ENCODE results near the gene NINL.
"Not testable (repeated sequence)": the region's sequence is repeated elsewhere in the genome, so short reads cannot be mapped to it uniquely, and the experiment has no call there.

DNA sequence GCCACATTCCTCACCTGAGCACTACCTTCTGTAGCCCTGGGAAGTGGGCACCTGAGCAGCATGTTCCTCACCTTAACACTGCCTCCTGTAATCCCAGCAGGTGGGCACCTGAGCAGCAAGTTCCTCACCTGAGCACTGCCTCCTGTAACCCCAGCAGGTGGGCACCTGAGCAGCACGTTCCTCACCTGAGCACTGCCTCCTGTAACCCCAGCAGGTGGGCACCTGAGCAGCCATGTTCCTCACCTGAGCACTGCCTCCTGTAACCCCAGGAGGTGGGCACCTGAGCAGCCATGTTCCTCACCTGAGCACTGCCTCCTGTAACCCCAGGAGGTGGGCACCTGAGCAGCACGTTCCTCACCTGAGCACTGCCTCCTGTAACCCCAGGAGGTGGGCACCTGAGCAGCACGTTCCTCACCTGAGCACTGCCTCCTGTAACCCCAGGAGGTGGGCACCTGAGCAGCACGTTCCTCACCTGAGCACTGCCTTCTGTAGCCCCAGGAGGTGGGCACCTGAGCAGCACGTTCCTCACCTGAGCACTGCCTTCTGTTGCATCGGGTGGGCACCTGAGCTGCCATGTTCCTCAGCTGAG lies 82.2 kb downstream of the NINL start:
- TF ChIP-seq SP4 (IDR thresholded peaks at IDR 0.05; ENCODE audit: low read length); TAF1 (IDR thresholded peaks at IDR 0.05; ENCODE audit: low read depth, low read length): not testable (repeated sequence)
